Caco-2 (cell line): Measurements from ENCODE around the gene OR6X1. TPM values are rescaled to one million over a fixed set of nuclear protein-coding genes. Genes with fewer than 3 reads are reported as not detected.

ENCODE experiments used
- BruUV-seq: library from RNA; stranded (reverse); fragments of 400-500 nt; replicated peaks from 2 replicates; lab custom pipeline; 2021; lab: Mats Ljungman, UMichigan
- CTCF ChIA-PET: fragments of 300-600 bp; sonication (Branson Sonifier 250); formaldehyde crosslinking; loops from one replicate; lab custom pipeline; 2022; ENCODE audit warnings: antibody characterized with exemption; lab: Charles Lee
- POLR2A ChIA-PET: fragments of 300-600 bp; sonication (Branson Sonifier 250); formaldehyde crosslinking; loops from one replicate; lab custom pipeline; 2022; ENCODE audit warnings: antibody characterized with exemption; lab: Charles Lee
- DNase-seq, 2 experiments: peaks; one replicate each; pipeline versions ENCODE4 v3.0.0 to v3.0.0-alpha.2; 2020 to 2022
- H3K27me3 ChIP-seq: replicated peaks from 2 replicates; pipeline ENCODE4 v1.6.0; 2011; ENCODE audit warnings: low read length; ENCODE audit not compliant: control insufficient read depth, insufficient read depth
- H3K36me3 ChIP-seq: 2 replicates; pipeline ENCODE4 v1.5.1; 2011; ENCODE audit warnings: low read length; ENCODE audit not compliant: control insufficient read depth, insufficient read depth
- H3K4me1 ChIP-seq: fragments of 250-450 bp; sonication (Bioruptor Pico); 2 replicates; pipeline ENCODE4 v1.5.1; 2020; ENCODE audit warnings: mild to moderate bottlenecking
- H3K4me3 ChIP-seq: 2 replicates; pipeline ENCODE4 v1.5.1; 2011; ENCODE audit warnings: low read depth, mild to moderate bottlenecking, control low read depth, low read length
- H3K9me3 ChIP-seq: fragments of 250-450 bp; sonication (Bioruptor Pico); 2 replicates; pipeline ENCODE4 v1.5.1; 2020; ENCODE audit warnings: mild to moderate bottlenecking, moderate library complexity
- H3K27ac Mint-ChIP-seq: one replicate; pipeline ENCODE4 v1.8.0; 2022; ENCODE audit warnings: mixed read lengths; ENCODE audit not compliant: unreplicated experiment
- H3K27me3 Mint-ChIP-seq: one replicate; pipeline ENCODE4 v1.8.0; 2022; ENCODE audit warnings: mixed read lengths; ENCODE audit not compliant: insufficient read depth, unreplicated experiment
- H3K36me3 Mint-ChIP-seq: one replicate; pipeline ENCODE4 v1.8.0; 2022; ENCODE audit warnings: mild to moderate bottlenecking, mixed read lengths; ENCODE audit not compliant: insufficient read depth, unreplicated experiment
- H3K4me1 Mint-ChIP-seq: one replicate; pipeline ENCODE4 v1.8.0; 2022; ENCODE audit warnings: low read depth, mixed read lengths; ENCODE audit not compliant: unreplicated experiment
- H3K4me3 Mint-ChIP-seq: one replicate; pipeline ENCODE4 v1.8.0; 2022; ENCODE audit warnings: mild to moderate bottlenecking, moderate library complexity, mixed read lengths; ENCODE audit not compliant: unreplicated experiment
- H3K9me3 Mint-ChIP-seq: one replicate; pipeline ENCODE4 v1.8.0; 2022; ENCODE audit warnings: mixed read lengths; ENCODE audit not compliant: unreplicated experiment
- CTCF ChIP-seq, 2 experiments: fragments of 200-600 bp in 1 of 2; IDR thresholded peaks; 1 replicate in 1 of 2; 2 replicates in 1 of 2; pipeline versions ENCODE4 v1.5.1 to v1.8.0; 2011 to 2022; ENCODE audit warnings: antibody characterized with exemption in 1 of 2, control low read depth in 1 of 2, inconsistent platforms in 1 of 2, low read depth in 1 of 2, low read length in 1 of 2, mild to moderate bottlenecking in 1 of 2, moderate library complexity in 1 of 2; ENCODE audit not compliant: insufficient read depth in 1 of 2, severe bottlenecking in 1 of 2, unreplicated experiment in 1 of 2
- intact Hi-C: fragments of 100-400 bp; cut with micrococcal nuclease; formaldehyde crosslinking; loops from one replicate; pipeline ENCODE4 v1.10.0; 2022; ENCODE audit not compliant: unreplicated experiment
- total RNA-seq: library from RNA; stranded (reverse); gene quantifications from 2 replicates; pipeline ENCODE4 v1.2.3, GENCODE V29; 2022

OR6X1 gene
- total RNA-seq, 1 experiment from 2014 or later, result not detected

- Mint-ChIP-seq H3K27ac (no peak overlapping the region), H3K36me3 (no peaks in the 10 kb centered on the region), H3K27me3 (peaks cover 2% of the 10 kb centered on the region), H3K4me3 (no peak overlapping the region), H3K4me1 (no peaks in the 10 kb centered on the region), H3K9me3 (no peaks in the 10 kb centered on the region)
- no peaks in the 10 kb centered on the region for H3K36me3 ChIP-seq
- ChIA-PET CTCF (no interaction called here), POLR2A (no interaction called here)
- 0 out of 2 replicates have a peak, but pooled peaks cover 3% of the 10 kb centered on the region for H3K9me3 ChIP-seq
- intact Hi-C loops, result no loop called here
- BruUV-seq, result no TSS peak
- TF ChIP-seq CTCF (IDR thresholded peaks at IDR 0.05; ENCODE audit: insufficient read depth in 1 of 2, low read depth in 1 of 2, low read length in 1 of 2, severe bottlenecking in 1 of 2, unreplicated experiment in 1 of 2), result no peak
- H3K4me1 ChIP-seq, result no peaks in the 10 kb centered on the region
- no peaks in the 10 kb centered on the region for H3K27me3 ChIP-seq
- H3K4me3 ChIP-seq, result no peak overlapping the region
- DNase-seq, result no peak
These were observed 17.3 kb upstream of the OR6X1 start for GRCh38 chr11:123771664-123772063.

GRCh38 chr11:123770712-123771111, 16.4 kb upstream of the OR6X1 start:
- H3K9me3 ChIP-seq, result 0 out of 2 replicates have a peak, but pooled peaks cover 3% of the 10 kb centered on the region
- intact Hi-C loops, result no loop called here
- H3K4me1 ChIP-seq, result no peaks in the 10 kb centered on the region
- CTCF ChIA-PET, result no interaction called here
- Mint-ChIP-seq H3K27ac (no peak overlapping the region), H3K4me1 (no peaks in the 10 kb centered on the region), H3K4me3 (no peak overlapping the region), H3K9me3 (no peaks in the 10 kb centered on the region), H3K27me3 (peaks cover 2% of the 10 kb centered on the region), H3K36me3 (no peaks in the 10 kb centered on the region)
- H3K4me3 ChIP-seq, result no peak overlapping the region
- no peaks in the 10 kb centered on the region for H3K36me3 ChIP-seq
- no peak for TF ChIP-seq CTCF (IDR thresholded peaks at IDR 0.05; ENCODE audit: insufficient read depth in 1 of 2, low read depth in 1 of 2, low read length in 1 of 2, severe bottlenecking in 1 of 2, unreplicated experiment in 1 of 2)
- POLR2A ChIA-PET, result no interaction called here
- DNase-seq, result no peak
- H3K27me3 ChIP-seq, result no peaks in the 10 kb centered on the region
- no TSS peak for BruUV-seq

GRCh38 chr11:123765601-123766000, 11.3 kb upstream of the OR6X1 start:
- no TSS peak for BruUV-seq
- Histone ChIP-seq H3K27me3 (no peaks in the 10 kb centered on the region), H3K4me3 (no peak overlapping the region), H3K9me3 (peaks cover 9% of the 10 kb centered on the region), H3K4me1 (no peaks in the 10 kb centered on the region), H3K36me3 (no peaks in the 10 kb centered on the region)
- CTCF ChIA-PET, result no interaction called here
- POLR2A ChIA-PET, result no interaction called here
- H3K4me1 Mint-ChIP-seq, result no peaks in the 10 kb centered on the region
- intact Hi-C loops, result no loop called here
- peaks cover 22% of the 10 kb centered on the region for H3K9me3 Mint-ChIP-seq
- H3K27me3 Mint-ChIP-seq, result peaks cover 2% of the 10 kb centered on the region
- H3K36me3 Mint-ChIP-seq, result no peaks in the 10 kb centered on the region
- H3K27ac Mint-ChIP-seq, result no peak overlapping the region
- H3K4me3 Mint-ChIP-seq, result no peak overlapping the region
- no peak for DNase-seq
- no peak for TF ChIP-seq CTCF (IDR thresholded peaks at IDR 0.05; ENCODE audit: insufficient read depth in 1 of 2, low read depth in 1 of 2, low read length in 1 of 2, severe bottlenecking in 1 of 2, unreplicated experiment in 1 of 2)
